ENCODE measurements around the gene RDH13.
"Not testable (repeated sequence)": the region's sequence is repeated elsewhere in the genome, so short reads cannot be mapped to it uniquely, and the experiment has no call there.

Gene RDH13

GRCh38 chr19:55014714-55015113, 48.2 kb downstream of the RDH13 start:
- no peak for DNase-seq (ENCODE audit: low spot score)

- no peak for DNase-seq (ENCODE audit: low spot score)
These were observed 49.4 kb downstream of the RDH13 start for GRCh38 chr19:55013596-55013995.

GRCh38 chr19:55012306-55012705, 50.6 kb downstream of the RDH13 start:
- DNase-seq (ENCODE audit: low spot score), result no peak

- not testable (repeated sequence) for DNase-seq (ENCODE audit: low spot score)
These were observed 52.4 kb downstream of the RDH13 start for GRCh38 chr19:55010561-55010960.

- not testable (repeated sequence) for DNase-seq (ENCODE audit: low spot score)
These were observed 54.2 kb downstream of the RDH13 start for GRCh38 chr19:55008781-55009180.

- DNase-seq (ENCODE audit: low spot score), result not testable (repeated sequence)
These were observed 54.8 kb downstream of the RDH13 start for GRCh38 chr19:55008189-55008588.

- DNase-seq (ENCODE audit: low spot score), result not testable (repeated sequence)
These were observed 55.4 kb downstream of the RDH13 start for GRCh38 chr19:55007537-55007936.

GRCh38 chr19:55006795-55007194, 56.2 kb downstream of the RDH13 start:
- not testable (repeated sequence) for DNase-seq (ENCODE audit: low spot score)

GRCh38 chr19:55005684-55006488, 57.1 kb downstream of the RDH13 start:
- DNase-seq (ENCODE audit: low spot score), result no peak

GRCh38 chr19:55000761-55001160, 62.2 kb downstream of the RDH13 start:
- DNase-seq (ENCODE audit: low spot score), result no peak

- not testable (repeated sequence) for DNase-seq (ENCODE audit: low spot score)
These were observed 64.2 kb downstream of the RDH13 start for GRCh38 chr19:54998751-54999239.

- DNase-seq (ENCODE audit: low spot score), result no peak
These were observed 67.4 kb downstream of the RDH13 start for GRCh38 chr19:54995561-54995960.

Measured in putamen (tissue), 1 donor.